Epithelial cell of esophagus (primary cell): ENCODE results near the gene DIDO1.

Experiments used
- DNase-seq: peaks from one replicate; pipeline ENCODE4 v3.0.0; 2010; ENCODE audit warnings: low read depth
- H3K4me3 ChIP-seq: 2 replicates; pipeline ENCODE4 v1.5.1; 2011; ENCODE audit warnings: mild to moderate bottlenecking, low read length, control low read depth
- CTCF ChIP-seq: IDR thresholded peaks from 2 replicates; pipeline ENCODE4 v1.5.1; 2011; ENCODE audit warnings: low read depth, mild to moderate bottlenecking, low read length, control low read depth, inconsistent platforms; ENCODE audit not compliant: insufficient read depth; ENCODE audit errors: missing control alignments

Gene DIDO1

GRCh38 chr20:62952373-62952967, 26.2 kb upstream of the DIDO1 start, which contains the start of gene SLC17A9:
Gene SLC17A9, plus strand, starts transcription at chr20:62952709. Its CDS starts 122 bp downstream, at chr20:62952831.
- DNase-seq: no peak
- no peak within 1 kb of the TSS for H3K4me3 ChIP-seq
- no peak for TF ChIP-seq CTCF

DNA sequence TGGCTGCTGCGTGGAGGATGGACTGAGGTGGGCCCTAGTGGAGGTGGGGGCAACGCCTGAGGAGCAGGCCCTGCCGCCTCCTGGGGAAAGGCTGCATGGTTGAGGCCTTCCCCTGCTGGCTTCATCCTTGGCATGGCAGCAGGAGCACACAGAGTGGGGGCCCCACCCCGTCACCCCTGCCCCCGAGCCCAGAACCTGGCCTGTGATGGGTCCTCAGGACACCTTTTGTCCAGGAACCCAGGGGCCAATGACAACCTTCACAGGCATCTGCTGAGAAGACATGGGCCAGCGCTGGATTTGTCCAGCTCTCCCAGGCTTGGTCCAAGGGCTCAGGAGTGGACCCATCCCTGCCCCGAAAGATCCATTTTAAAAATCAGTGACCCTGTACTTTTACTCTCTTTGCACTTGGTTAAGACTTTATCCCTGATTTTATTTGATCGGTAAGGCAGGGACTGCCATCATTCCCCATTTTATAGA, 25.6 kb upstream of the DIDO1 start:
- no peak for TF ChIP-seq CTCF
- H3K4me3 ChIP-seq: no peak overlapping the region
- DNase-seq: no peak

DNA sequence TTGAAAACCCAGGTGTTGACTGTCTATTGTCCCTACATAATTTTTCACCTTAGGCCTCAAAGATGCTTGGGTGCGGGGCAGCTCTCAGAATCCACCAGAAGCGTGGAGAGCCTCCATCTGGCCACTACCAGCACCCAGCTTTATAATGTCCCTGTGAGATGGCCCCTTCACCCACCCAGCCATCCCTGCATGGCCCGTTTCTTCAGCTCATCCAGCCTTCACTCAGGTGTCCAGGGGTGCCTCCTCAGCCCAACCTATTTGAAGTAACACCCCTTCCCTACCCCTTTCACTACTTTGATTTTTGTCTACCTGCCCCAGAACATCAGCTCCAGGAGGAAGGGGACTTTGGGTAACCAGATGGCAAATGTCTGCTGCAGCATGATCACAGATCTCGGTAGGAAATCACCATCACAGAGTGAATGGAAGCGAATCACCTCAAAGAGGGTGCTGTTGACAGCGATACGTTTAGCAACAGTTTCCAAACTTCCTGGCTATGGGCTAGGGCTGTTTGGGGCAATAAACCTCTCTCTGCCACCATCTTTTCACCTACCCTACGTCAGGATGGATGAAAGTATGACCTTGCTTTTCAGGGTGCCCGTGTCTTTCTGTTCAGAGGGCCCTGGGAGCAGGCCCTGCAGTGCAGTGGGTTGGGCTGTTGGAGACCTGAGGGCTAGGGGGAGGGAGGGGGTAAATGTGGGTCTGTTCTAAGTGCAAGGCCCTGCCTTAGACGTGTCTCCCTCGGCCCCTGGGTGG, 25.0 kb upstream of the DIDO1 start:
- no peak overlapping the region for H3K4me3 ChIP-seq
- TF ChIP-seq CTCF: no peak
- no peak for DNase-seq

GRCh38 chr20:62950741-62951140, 24.4 kb upstream of the DIDO1 start:
- H3K4me3 ChIP-seq: no peak overlapping the region
- no peak for TF ChIP-seq CTCF
- DNase-seq: no peak

DNA sequence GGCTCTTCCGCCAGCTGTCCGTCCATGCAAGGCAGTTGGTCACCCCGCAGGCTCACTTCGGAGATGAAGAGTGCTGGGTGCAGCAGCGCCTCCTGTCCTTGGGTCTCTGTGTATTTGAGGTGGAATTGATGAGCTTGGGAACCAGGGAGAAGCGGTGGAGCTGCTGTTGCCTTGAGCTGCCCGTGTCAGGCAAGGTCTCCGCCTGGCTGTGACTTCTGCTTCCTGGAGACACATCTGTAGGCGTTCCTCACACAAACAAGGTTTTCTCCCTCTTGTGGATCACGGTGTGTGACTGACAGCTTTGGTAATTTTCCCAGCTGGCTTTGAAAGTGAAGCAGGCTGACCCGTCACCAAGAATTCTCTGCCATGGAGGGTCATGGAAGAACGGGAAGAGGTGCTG, 23.7 kb upstream of the DIDO1 start:
- no peak for DNase-seq
- no peak for TF ChIP-seq CTCF
- H3K4me3 ChIP-seq: no peak overlapping the region

DNA sequence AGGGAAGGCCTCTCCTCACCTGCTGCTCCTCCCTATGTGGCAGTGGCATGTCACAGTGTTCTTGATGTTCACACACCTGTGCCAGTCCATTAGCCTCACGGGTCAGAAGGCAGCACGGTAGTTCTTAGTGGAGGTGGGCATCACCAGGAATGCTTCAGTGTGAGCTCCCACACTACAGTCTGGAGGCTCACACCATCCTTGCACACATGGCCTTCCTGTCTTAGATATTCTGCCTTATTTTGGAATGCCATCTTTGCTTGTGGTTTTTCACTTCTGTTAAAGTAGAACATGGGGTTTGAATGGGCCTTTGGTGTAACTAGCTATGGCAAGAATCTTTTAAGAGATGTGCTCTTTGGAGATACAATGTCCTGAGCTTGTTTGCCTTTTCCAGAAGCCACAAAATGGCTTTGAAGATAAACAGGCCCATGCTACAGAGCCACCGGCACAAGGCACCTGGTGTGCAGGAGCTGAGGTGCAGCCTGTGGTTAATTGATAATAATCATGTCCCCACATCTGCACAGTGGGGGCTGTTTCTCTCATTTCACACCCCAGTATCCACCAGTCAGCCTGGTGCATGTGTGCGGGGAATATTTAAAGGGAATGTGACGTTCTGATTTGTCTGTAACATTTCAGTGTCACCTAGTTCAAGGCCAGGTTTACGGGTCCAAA, 23.0 kb upstream of the DIDO1 start:
- no peak for TF ChIP-seq CTCF
- DNase-seq: no peak
- H3K4me3 ChIP-seq: no peak overlapping the region
